Mammary epithelial cell (primary cell): ENCODE measurements around the gene FOXP2.

Experiments
- EZH2 ChIP-seq: IDR thresholded peaks from 2 replicates; pipeline ENCODE4 v1.6.1; 2012; ENCODE audit warnings: low read length, inconsistent platforms, borderline replicate concordance
- TF ChIP-seq, protein P1 (sequence below), 2 donors: IDR thresholded peaks in 1 of 2; conservative IDR thresholded peaks in 1 of 2; 2 replicates each; pipeline ENCODE4 v1.5.1; 2011 to 2012; ENCODE audit warnings: inconsistent platforms in 2 of 2, low read length in 2 of 2, mild to moderate bottlenecking in 2 of 2, control low read depth in 1 of 2, low read depth in 1 of 2; ENCODE audit not compliant: insufficient read depth in 1 of 2; ENCODE audit errors: extremely low read depth in 1 of 2

- TF ChIP-seq, protein P1, sequence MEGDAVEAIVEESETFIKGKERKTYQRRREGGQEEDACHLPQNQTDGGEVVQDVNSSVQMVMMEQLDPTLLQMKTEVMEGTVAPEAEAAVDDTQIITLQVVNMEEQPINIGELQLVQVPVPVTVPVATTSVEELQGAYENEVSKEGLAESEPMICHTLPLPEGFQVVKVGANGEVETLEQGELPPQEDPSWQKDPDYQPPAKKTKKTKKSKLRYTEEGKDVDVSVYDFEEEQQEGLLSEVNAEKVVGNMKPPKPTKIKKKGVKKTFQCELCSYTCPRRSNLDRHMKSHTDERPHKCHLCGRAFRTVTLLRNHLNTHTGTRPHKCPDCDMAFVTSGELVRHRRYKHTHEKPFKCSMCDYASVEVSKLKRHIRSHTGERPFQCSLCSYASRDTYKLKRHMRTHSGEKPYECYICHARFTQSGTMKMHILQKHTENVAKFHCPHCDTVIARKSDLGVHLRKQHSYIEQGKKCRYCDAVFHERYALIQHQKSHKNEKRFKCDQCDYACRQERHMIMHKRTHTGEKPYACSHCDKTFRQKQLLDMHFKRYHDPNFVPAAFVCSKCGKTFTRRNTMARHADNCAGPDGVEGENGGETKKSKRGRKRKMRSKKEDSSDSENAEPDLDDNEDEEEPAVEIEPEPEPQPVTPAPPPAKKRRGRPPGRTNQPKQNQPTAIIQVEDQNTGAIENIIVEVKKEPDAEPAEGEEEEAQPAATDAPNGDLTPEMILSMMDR (conservative IDR thresholded peaks at IDR 0.05 in 1 of 2, IDR thresholded peaks at IDR 0.05 in 1 of 2; ENCODE audit: extremely low read depth in 1 of 2, insufficient read depth in 1 of 2, low read depth in 1 of 2, low read length in 2 of 2), result no peak
- TF ChIP-seq EZH2, result no peak
Observed at GRCh38 chr7:114720725-114721124, 306.1 kb downstream of the FOXP2 start.
